ENCODE data around the gene DNAH12. TPM values are rescaled to one million over a fixed set of nuclear protein-coding genes. Genes with fewer than 3 reads are reported as not detected.
"Not testable (repeated sequence)": the region's sequence is repeated elsewhere in the genome, so short reads cannot be mapped to it uniquely, and the experiment has no call there.

The DNAH12 gene
- total RNA-seq, 1 experiment from 2014 or later: 0.45 TPM

GRCh38 chr3:57314204-57314603 is 229.9 kb downstream of the DNAH12 start:
- Mint-ChIP-seq H3K27me3 (ENCODE audit: insufficient read depth, unreplicated experiment) (no peaks in the 10 kb centered on the region), H3K4me3 (ENCODE audit: unreplicated experiment) (no peak overlapping the region), H3K36me3 (ENCODE audit: insufficient read depth, unreplicated experiment) (no peaks in the 10 kb centered on the region), H3K9me3 (ENCODE audit: unreplicated experiment) (peaks cover 24% of the 10 kb centered on the region), H3K4me1 (ENCODE audit: low read depth, unreplicated experiment) (peaks cover 20% of the 10 kb centered on the region), H3K27ac (ENCODE audit: unreplicated experiment) (no peak overlapping the region)
- intact Hi-C loops (cut with micrococcal nuclease; ENCODE audit: unreplicated experiment): no loop called here
- no peaks in the 10 kb centered on the region for H3K36me3 ChIP-seq (ENCODE audit: control insufficient read depth, insufficient read depth, low read length)
- no peak overlapping the region for H3K4me3 ChIP-seq (ENCODE audit: low read depth, low read length)
- no peak for TF ChIP-seq CTCF (IDR thresholded peaks at IDR 0.05; ENCODE audit: insufficient read depth in 1 of 2, low read depth in 1 of 2, low read length in 1 of 2, severe bottlenecking in 1 of 2, unreplicated experiment in 1 of 2)
- ChIA-PET POLR2A (no interaction called here), CTCF (no interaction called here)
- peaks cover 7% of the 10 kb centered on the region; the same call in 1 of the 2 replicates for H3K4me1 ChIP-seq
- peaks cover 6% of the 10 kb centered on the region; the same call in 1 of the 2 replicates for H3K9me3 ChIP-seq
- no peak for DNase-seq
- H3K27me3 ChIP-seq (replicated peaks; ENCODE audit: control insufficient read depth, insufficient read depth, low read length): no peaks in the 10 kb centered on the region
- no TSS peak for BruUV-seq (replicated peaks)

- H3K4me3 Mint-ChIP-seq (ENCODE audit: unreplicated experiment): no peak overlapping the region
Measured at GRCh38 chr3:57309769-57310360, 234.3 kb downstream of the DNAH12 start.

DNA sequence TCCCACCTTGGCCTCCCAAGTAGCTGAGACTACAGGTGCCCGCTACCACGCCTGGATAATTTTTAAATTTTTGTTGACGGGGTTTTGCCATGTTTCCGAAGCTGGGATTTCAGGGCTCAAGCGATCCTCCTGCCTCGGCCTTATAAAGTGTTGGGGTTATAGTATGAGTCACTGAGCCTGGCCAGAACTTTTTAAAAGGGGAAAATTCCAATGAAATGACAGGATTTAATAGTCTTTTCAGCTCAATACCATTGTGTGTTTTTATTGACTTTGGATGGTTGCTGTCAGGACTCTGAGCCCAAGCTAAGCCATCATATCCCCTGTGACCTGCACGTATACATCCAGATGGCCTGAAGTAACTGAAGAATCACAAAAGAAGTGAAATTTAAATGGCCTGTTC is 240.6 kb downstream of the DNAH12 start:
- not testable (repeated sequence) for H3K4me1 Mint-ChIP-seq (ENCODE audit: low read depth, unreplicated experiment); H3K4me3 Mint-ChIP-seq (ENCODE audit: unreplicated experiment)

More at GRCh38 chr3:57309769-57310360, 234.3 kb downstream of the DNAH12 start:
- H3K9me3 ChIP-seq: 0 out of 2 replicates have a peak, but pooled peaks cover 4% of the 10 kb centered on the region
- TF ChIP-seq CTCF (IDR thresholded peaks at IDR 0.05; ENCODE audit: insufficient read depth in 1 of 2, low read depth in 1 of 2, low read length in 1 of 2, severe bottlenecking in 1 of 2, unreplicated experiment in 1 of 2): no peak
- H3K27me3 Mint-ChIP-seq (ENCODE audit: insufficient read depth, unreplicated experiment): no peaks in the 10 kb centered on the region
- peaks cover 6% of the 10 kb centered on the region for H3K4me1 Mint-ChIP-seq (ENCODE audit: low read depth, unreplicated experiment)
- H3K27me3 ChIP-seq (replicated peaks; ENCODE audit: control insufficient read depth, insufficient read depth, low read length): no peaks in the 10 kb centered on the region
- peaks cover 7% of the 10 kb centered on the region; the same call in 1 of the 2 replicates for H3K4me1 ChIP-seq
- DNase-seq: no peak
- CTCF ChIA-PET: no interaction called here
- intact Hi-C loops (cut with micrococcal nuclease; ENCODE audit: unreplicated experiment): no loop called here
- POLR2A ChIA-PET: no interaction called here
- H3K36me3 Mint-ChIP-seq (ENCODE audit: insufficient read depth, unreplicated experiment): no peaks in the 10 kb centered on the region
- no peak overlapping the region for H3K27ac Mint-ChIP-seq (ENCODE audit: unreplicated experiment)
- no peaks in the 10 kb centered on the region for H3K9me3 Mint-ChIP-seq (ENCODE audit: unreplicated experiment)
- no peaks in the 10 kb centered on the region for H3K36me3 ChIP-seq (ENCODE audit: control insufficient read depth, insufficient read depth, low read length)
- H3K4me3 ChIP-seq (ENCODE audit: low read depth, low read length): no peak overlapping the region
- BruUV-seq (replicated peaks): no TSS peak

More for the DNA sequence above, 240.6 kb downstream of the DNAH12 start:
- H3K9me3 Mint-ChIP-seq (ENCODE audit: unreplicated experiment); BruUV-seq (replicated peaks); H3K36me3 ChIP-seq (ENCODE audit: control insufficient read depth, insufficient read depth, low read length); H3K4me1 ChIP-seq; H3K36me3 Mint-ChIP-seq (ENCODE audit: insufficient read depth, unreplicated experiment); H3K27me3 Mint-ChIP-seq (ENCODE audit: insufficient read depth, unreplicated experiment); POLR2A ChIA-PET; H3K27ac Mint-ChIP-seq (ENCODE audit: unreplicated experiment); CTCF ChIA-PET; H3K9me3 ChIP-seq; H3K27me3 ChIP-seq (replicated peaks; ENCODE audit: control insufficient read depth, insufficient read depth, low read length); H3K4me3 ChIP-seq (ENCODE audit: low read depth, low read length); intact Hi-C loops (cut with micrococcal nuclease; ENCODE audit: unreplicated experiment); DNase-seq: not testable (repeated sequence)

All from Caco-2 (cell line).